GM12891 (cell line): Measurements from ENCODE around the gene HMG20B.

Experiments used
- PAX5 ChIP-seq: IDR thresholded peaks from 2 replicates; pipeline ENCODE4 v1.6.1; 2011; ENCODE audit warnings: low read length, moderate library complexity, mild to moderate bottlenecking; ENCODE audit not compliant: insufficient read depth, severe bottlenecking
- POLR2A ChIP-seq: IDR thresholded peaks from 2 replicates; pipeline ENCODE4 v1.6.1; 2011; ENCODE audit warnings: low read depth, low read length, control low read depth
- POLR2AphosphoS5 ChIP-seq: IDR thresholded peaks from 2 replicates; pipeline ENCODE4 v1.6.1; 2011; ENCODE audit warnings: low read depth, low read length, control low read depth

GRCh38 chr19:3590991-3591659, 18.4 kb downstream of the HMG20B start:
- TF ChIP-seq PAX5 (no peak), POLR2A (no peak), POLR2AphosphoS5 (no peak)
